K562 (cell line): ENCODE measurements around the gene SLC30A1. TPM values are rescaled to one million over a fixed set of nuclear protein-coding genes. Genes with fewer than 3 reads are reported as not detected.

Source experiments
- BHLHE40 ChIP-seq: IDR thresholded peaks from 2 replicates; pipeline ENCODE4 v1.6.1; 2011; ENCODE audit warnings: low read length, improper control_type of control experiment
- CTBP1 ChIP-seq: fragments of 450-650 bp; IDR thresholded peaks from 2 replicates; pipeline ENCODE4 v1.6.1; 2016; ENCODE audit warnings: borderline replicate concordance
- CUX1 ChIP-seq: fragments of 200-800 bp; sonication (Bioruptor generic); IDR thresholded peaks from 2 replicates; pipeline ENCODE4 v1.6.1; 2016; ENCODE audit warnings: missing genetic modification characterization, missing compliant biosample characterization
- ESRRA ChIP-seq: fragments of 450-650 bp; IDR thresholded peaks from 2 replicates; pipeline ENCODE4 v1.6.1; 2014; ENCODE audit warnings: low read depth, mild to moderate bottlenecking, moderate library complexity, borderline replicate concordance
- HEY1 ChIP-seq: fragments of 250-450 bp; sonication (Bioruptor Pico); IDR thresholded peaks from 2 replicates; pipeline ENCODE4 v1.5.0; 2020; ENCODE audit warnings: mild to moderate bottlenecking, moderate library complexity, borderline replicate concordance
- KAT8 ChIP-seq: fragments of 450-650 bp; IDR thresholded peaks from 2 replicates; pipeline ENCODE4 v1.6.1; 2016; ENCODE audit warnings: low read depth, mild to moderate bottlenecking
- LEF1 ChIP-seq: fragments of 450-650 bp; IDR thresholded peaks from 2 replicates; pipeline ENCODE4 v1.6.1; 2016; ENCODE audit warnings: mild to moderate bottlenecking
- MCM7 ChIP-seq, 2 experiments: fragments of 450-650 bp; IDR thresholded peaks; 2 replicates each; pipeline ENCODE4 v1.6.1; 2016 to 2018
- NFIC ChIP-seq: fragments of 450-650 bp; IDR thresholded peaks from 2 replicates; pipeline ENCODE4 v1.6.1; 2017; ENCODE audit warnings: mild to moderate bottlenecking, inconsistent platforms
- PRPF4 ChIP-seq: fragments of 200-400 bp; formaldehyde crosslinking; IDR thresholded peaks from one replicate; pipeline ENCODE4 v1.6.1; 2017; ENCODE audit warnings: low read length, low read depth, mild to moderate bottlenecking; ENCODE audit not compliant: insufficient read depth, poor library complexity, severe bottlenecking
- SUPT5H ChIP-seq: fragments of 450-650 bp; IDR thresholded peaks from 2 replicates; pipeline ENCODE4 v1.6.1; 2016
- TBL1XR1 ChIP-seq, 2 experiments: IDR thresholded peaks; 2 replicates each; pipeline ENCODE4 v1.6.1; 2012; ENCODE audit warnings: improper control_type of control experiment in 2 of 2, low read length in 2 of 2, mild to moderate bottlenecking in 1 of 2
- TOE1 ChIP-seq, 2 experiments: fragments of 450-650 bp in 1 of 2; sonication (generic) in 1 of 2; formaldehyde crosslinking in 1 of 2; IDR thresholded peaks; 2 replicates each; pipeline versions ENCODE4 v1.7.1 to v1.8.0; 2016 to 2022; ENCODE audit warnings: borderline replicate concordance in 2 of 2, mild to moderate bottlenecking in 2 of 2, antibody characterized with exemption in 1 of 2, inconsistent platforms in 1 of 2, low read depth in 1 of 2, missing genetic modification reagents in 1 of 2, moderate library complexity in 1 of 2
- ZNF146 ChIP-seq: IDR thresholded peaks from one replicate; pipeline ENCODE4 v1.6.1; 2018; ENCODE audit warnings: missing compliant biosample characterization; ENCODE audit not compliant: unreplicated experiment
- ZNF282 ChIP-seq: sonication (generic); formaldehyde crosslinking; IDR thresholded peaks from 2 replicates; pipeline ENCODE4 v1.8.1; 2023; ENCODE audit warnings: missing genetic modification reagents
- ZNF589 ChIP-seq: fragments of 200-800 bp; sonication (Bioruptor generic); IDR thresholded peaks from 2 replicates; pipeline ENCODE4 v1.6.1; 2016; ENCODE audit warnings: low read depth, missing genetic modification characterization, missing compliant biosample characterization
- ZNF830 ChIP-seq: fragments of 250-450 bp; sonication (Bioruptor Pico); IDR thresholded peaks from 2 replicates; pipeline ENCODE4 v1.5.0; 2021; ENCODE audit warnings: mild to moderate bottlenecking
- polyA plus RNA-seq, 8 experiments: library from polyadenylated mRNA; depleted of rRNA in 4 of 8; stranded (reverse) in 5 of 8; unstranded in 3 of 8; fragments of >200 nt; fragmentation: Nextera tagmentation in 2 of 8; fragmentation: Illumina TruSeq in 1 of 8; extraction: Ambion mirVana in 2 of 8; extraction: Trizol in 1 of 8; gene quantifications; 2 replicates each; pipeline versions ENCODE4 v1.2.1 to v1.2.3, GENCODE V29; 2011 to 2014; ENCODE audit warnings: inconsistent platforms in 1 of 8, missing spikeins in 1 of 8
- total RNA-seq, 7 experiments: library from RNA; depleted of rRNA in 6 of 7; stranded (reverse); fragments of >200 nt in 6 of 7; fragmentation: Illumina TruSeq in 2 of 7; extraction: Trizol in 2 of 7; gene quantifications; 2 replicates each; pipeline versions ENCODE4 v1.2.1 to v1.2.3, GENCODE V29; 2011 to 2021; ENCODE audit warnings: low replicate concordance in 1 of 7
- TF ChIP-seq, protein P1 (sequence below): fragments of 450-650 bp; conservative IDR thresholded peaks from 2 replicates; pipeline ENCODE4 v1.6.1; 2016; ENCODE audit warnings: missing genetic modification characterization, low read depth, mild to moderate bottlenecking, missing compliant biosample characterization, moderate library complexity
- TF ChIP-seq, protein P2 (sequence below): fragments of 450-650 bp; formaldehyde crosslinking; IDR thresholded peaks from 2 replicates; pipeline ENCODE4 v1.4.0; 2020; ENCODE audit warnings: mild to moderate bottlenecking, mixed read lengths
- TF ChIP-seq, protein P3 (sequence below): sonication (generic); formaldehyde crosslinking; IDR thresholded peaks from 2 replicates; pipeline ENCODE4 v1.9.0; 2022; ENCODE audit warnings: mild to moderate bottlenecking, missing genetic modification reagents

SLC30A1 gene
- total and polyA plus RNA-seq, 9 of the 15 experiments (the other 6 are each of a cell fraction or from before 2014, with no cell fraction given) = 4.1 to 14.4 (median 6.6) TPM

DNA sequence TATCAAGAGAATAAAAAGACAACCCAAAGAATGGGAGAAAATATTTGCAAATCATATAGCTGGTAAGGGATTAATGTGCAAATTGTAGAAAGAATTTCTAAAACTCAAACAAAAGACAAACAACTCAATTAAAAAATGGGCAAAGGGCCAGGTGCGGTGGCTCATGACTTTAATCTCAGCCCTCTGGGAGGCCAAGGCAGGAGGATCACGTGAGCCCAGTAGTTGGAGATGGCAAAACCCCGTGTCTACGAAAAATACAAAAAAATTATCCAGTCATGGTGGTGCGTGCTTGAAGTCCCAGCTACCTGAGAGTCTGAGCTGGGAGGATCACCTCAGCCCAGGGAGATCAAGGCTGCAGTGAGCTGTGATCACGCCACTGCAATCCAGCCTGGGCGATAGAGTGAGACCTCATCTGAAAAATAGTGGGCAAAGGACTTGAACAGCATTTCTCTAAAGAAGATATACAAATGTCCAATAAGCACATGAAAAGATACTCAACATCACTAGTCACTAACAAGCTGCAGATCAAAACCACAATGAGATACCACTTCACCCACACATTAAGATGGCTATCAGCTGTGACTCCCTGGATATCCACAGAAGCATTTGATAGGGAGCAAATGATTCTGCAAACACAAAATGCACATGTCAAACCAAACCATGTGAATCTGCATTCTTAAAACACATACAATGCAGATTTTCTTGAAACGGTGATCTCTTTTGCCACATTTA, 20.9 kb downstream of the SLC30A1 start (continued):
- TF ChIP-seq TOE1 (IDR thresholded peaks at IDR 0.05; ENCODE audit: borderline replicate concordance) (peak; percentile 64), TOE1 (CRISPR knock-in tag; IDR thresholded peaks at IDR 0.05; ENCODE audit: borderline replicate concordance, low read depth) (no peak), CTBP1 (peak; percentile 16; the same call in 1 of the 2 replicates), CUX1 (CRISPR knock-in tag) (no peak), BHLHE40 (peak; percentile 93), PRPF4 (no peak), TBL1XR1 (IDR thresholded peaks at IDR 0.05; ENCODE audit: low read length in 2 of 2) (no peak), ZNF830 (CRISPR knock-in tag) (no peak), ZNF589 (CRISPR knock-in tag) (0 out of 2 replicates have a peak, but pooled peaks have one; percentile 34), KAT8 (no peak), ZNF282 (CRISPR knock-in tag) (no peak), SUPT5H (no peak), HEY1 (CRISPR knock-in tag) (no peak), LEF1 (peak; percentile 38; the same call in 1 of the 2 replicates), ZNF146 (CRISPR knock-in tag) (no peak), ESRRA (peak; percentile 48; the same call in 1 of the 2 replicates), NFIC (peak; percentile 89), MCM7 (IDR thresholded peaks at IDR 0.05) (no peak)
- TF ChIP-seq, protein P1, sequence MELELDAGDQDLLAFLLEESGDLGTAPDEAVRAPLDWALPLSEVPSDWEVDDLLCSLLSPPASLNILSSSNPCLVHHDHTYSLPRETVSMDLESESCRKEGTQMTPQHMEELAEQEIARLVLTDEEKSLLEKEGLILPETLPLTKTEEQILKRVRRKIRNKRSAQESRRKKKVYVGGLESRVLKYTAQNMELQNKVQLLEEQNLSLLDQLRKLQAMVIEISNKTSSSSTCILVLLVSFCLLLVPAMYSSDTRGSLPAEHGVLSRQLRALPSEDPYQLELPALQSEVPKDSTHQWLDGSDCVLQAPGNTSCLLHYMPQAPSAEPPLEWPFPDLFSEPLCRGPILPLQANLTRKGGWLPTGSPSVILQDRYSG (tag) = 0 out of 2 replicates have a peak, but pooled peaks have one; percentile 20
- TF ChIP-seq, protein P2, sequence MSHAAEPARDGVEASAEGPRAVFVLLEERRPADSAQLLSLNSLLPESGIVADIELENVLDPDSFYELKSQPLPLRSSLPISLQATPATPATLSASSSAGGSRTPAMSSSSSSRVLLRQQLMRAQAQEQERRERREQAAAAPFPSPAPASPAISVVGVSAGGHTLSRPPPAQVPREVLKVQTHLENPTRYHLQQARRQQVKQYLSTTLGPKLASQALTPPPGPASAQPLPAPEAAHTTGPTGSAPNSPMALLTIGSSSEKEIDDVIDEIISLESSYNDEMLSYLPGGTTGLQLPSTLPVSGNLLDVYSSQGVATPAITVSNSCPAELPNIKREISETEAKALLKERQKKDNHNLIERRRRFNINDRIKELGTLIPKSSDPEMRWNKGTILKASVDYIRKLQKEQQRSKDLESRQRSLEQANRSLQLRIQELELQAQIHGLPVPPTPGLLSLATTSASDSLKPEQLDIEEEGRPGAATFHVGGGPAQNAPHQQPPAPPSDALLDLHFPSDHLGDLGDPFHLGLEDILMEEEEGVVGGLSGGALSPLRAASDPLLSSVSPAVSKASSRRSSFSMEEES (CRISPR knock-in tag) = peak; percentile 88
- TF ChIP-seq, protein P3, sequence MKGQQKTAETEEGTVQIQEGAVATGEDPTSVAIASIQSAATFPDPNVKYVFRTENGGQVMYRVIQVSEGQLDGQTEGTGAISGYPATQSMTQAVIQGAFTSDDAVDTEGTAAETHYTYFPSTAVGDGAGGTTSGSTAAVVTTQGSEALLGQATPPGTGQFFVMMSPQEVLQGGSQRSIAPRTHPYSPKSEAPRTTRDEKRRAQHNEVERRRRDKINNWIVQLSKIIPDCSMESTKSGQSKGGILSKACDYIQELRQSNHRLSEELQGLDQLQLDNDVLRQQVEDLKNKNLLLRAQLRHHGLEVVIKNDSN (CRISPR knock-in tag) = peak; percentile 59
